NK-92 (cell line): ENCODE data around the gene HAUS6.
"Not testable (repeated sequence)": the region's sequence is repeated elsewhere in the genome, so short reads cannot be mapped to it uniquely, and the experiment has no call there.

Source experiments
- DNase-seq: peaks from one replicate; lab custom pipeline; 2025; ENCODE audit not compliant: unreplicated experiment; lab: John Stamatoyannopoulos, UW

HAUS6 gene

DNA sequence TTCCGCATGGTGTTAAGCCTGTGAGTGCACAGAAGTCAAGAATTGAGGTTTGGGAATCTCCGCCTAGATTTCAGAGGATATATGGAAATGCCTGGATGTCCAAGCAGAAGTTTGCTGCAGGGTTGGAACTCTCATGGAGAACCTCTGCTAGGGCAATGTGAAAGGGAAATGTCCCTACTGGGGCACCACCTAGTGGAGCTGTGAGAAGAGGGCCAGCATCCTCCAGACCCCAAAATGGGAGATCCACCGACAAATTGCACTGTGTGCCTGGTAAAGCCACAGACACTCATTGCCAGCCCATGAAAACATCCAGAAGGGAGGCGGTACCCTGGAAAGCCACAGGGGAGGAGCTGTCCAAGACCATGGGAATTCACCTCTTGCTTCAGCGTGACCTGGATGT lies 66.1 kb downstream of the HAUS6 start:
- no peak for DNase-seq

DNA sequence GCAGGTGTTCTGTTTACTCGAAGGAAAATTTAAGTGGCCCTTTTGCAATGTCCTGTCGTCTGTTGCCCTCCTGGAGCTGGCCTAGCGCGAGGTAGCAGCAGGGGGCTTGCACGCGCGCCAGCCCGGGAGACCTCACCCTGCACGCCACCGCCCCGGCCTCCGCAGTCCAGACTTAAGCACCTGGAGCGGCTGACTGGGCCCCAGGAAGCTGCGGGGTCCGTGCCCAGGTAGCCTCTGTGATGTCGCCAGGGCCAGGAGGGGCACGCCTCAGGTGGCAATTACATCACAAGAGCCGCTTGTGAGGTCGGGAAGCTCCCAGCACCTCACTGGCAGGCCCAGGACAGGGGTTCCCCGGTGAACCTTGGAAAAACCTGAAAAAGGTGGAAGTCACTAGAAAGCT lies 69.7 kb downstream of the HAUS6 start, which contains the start of gene SAXO1:
SAXO1 (minus strand) TSS at position 195 of the 400 bp plus-strand sequence. CDS start 301 bp downstream, outside the sequence.
- no peak for DNase-seq

DNA sequence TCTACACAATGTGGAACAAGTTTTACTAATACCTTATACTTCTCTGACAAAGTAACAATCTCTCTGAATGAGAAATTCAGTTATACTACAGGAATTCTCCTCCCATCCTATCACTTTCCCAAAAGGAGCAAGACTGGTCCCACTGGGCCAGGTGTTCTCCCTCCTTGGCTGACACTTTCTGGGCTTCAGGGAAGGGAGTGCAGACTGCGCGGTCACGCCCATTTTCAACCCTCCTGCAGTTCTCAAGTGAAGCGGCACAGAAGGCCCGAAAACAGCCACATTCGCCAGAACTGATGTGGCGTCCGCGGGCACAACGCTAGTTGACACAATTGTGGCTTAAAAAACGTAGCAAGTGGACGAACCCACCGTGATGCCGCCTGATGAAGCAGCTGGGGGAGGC lies 70.3 kb downstream of the HAUS6 start:
- no peak for DNase-seq

DNA sequence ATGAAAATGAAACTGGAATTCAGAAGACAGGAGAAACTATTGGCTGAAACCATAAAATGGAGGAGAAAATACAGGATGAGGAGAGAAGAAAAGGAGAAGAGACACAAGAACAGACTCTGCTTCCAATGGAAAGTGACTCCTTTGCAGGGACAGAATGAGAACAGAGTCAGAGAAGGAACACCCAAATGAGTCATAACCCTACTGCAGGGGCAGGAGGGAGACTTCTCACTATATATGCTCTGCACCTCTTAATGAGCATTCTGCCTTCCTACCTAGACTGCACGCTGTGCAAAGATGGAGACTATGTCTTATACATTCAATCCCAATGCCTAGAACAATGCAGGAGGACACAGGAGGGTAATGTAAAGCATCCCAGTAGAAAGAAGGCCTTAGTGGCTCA lies 71.8 kb downstream of the HAUS6 start:
- DNase-seq, result no peak

DNA sequence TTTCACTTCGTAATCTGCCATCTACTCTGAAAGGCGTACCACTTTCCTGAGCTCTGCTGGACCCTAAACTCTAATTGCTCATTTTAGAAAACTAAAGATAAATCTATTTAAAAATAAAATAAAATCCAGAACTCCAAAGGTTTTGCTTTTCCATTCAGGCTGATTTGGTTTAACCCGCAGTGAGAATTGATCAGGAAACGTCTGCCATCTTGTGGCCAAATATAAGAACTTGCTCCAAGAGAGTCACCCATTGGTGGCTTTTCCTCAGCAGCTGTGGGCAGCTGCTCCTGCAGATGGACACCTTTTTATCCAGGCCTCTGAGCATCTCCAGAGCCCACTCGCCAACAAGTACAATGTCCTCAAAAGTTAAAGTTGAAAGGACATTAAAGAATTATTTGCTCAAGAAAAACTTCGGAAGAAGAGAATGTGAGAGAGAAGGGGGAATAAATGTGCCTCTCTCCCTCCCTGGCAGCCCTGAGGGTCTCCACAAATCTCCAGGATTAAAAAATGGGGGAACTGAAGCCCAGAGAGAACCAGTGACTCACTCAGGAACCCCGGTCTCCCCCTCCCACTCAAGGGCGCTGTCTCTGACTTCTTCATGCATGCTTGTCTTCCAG lies 73.8 kb downstream of the HAUS6 start:
- DNase-seq, result no peak

DNA sequence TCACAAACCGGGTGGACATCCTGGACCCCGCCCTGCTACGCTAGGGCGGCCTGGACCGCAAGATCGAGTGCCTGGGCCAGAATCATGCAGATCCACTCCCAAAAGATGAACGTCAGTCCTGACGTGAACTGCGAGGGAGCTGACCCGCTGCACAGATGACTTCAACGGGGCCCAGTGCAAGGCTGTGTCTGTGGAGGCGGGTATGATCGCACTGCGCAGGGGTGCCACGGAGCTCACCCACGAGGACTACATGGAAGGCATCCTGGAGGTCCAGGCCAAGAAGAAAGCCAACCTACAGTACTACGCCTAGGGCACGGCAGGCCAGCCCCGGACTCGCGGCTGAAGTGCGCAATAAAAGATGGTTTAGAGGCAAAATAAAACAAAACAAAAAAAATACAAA lies 74.9 kb downstream of the HAUS6 start:
- DNase-seq, result no peak

DNA sequence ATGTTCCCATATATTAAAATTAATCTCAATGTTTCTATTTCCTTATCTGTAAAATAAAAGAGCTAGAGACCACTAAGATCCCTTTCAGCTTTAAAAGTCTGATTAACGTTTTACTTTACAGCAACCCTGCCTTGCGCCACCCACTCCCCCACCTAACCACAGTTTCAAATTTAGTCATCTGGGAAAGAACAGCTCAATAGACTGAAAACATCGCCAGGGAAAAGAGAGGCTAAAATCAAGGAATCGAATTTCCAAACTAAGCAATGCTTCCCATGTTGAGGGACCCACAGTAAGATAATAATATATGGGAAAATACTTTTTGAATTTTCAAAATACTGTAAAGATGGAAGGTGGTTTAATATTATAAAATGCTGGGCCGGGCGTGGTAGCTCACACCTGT lies 76.3 kb downstream of the HAUS6 start:
- no peak for DNase-seq

DNA sequence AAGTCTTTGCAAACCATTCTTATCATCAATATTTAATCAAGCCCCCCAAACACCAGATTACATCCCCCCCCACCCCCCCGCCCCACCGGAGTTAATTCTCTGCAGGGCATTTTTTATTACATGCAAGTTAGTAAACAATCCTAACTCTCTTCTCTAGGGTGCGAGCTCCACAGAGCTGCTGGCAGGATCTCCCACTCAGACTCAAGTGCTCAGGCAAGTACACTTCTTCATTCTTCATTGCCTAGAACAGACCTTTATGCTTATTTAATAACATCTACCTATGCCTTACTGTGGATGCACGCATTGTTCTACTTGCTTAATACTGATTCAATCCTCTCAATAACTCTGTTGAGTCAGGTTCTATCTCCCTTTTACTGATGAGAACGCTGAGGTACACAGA lies 79.6 kb downstream of the HAUS6 start:
- DNase-seq, result no peak

DNA sequence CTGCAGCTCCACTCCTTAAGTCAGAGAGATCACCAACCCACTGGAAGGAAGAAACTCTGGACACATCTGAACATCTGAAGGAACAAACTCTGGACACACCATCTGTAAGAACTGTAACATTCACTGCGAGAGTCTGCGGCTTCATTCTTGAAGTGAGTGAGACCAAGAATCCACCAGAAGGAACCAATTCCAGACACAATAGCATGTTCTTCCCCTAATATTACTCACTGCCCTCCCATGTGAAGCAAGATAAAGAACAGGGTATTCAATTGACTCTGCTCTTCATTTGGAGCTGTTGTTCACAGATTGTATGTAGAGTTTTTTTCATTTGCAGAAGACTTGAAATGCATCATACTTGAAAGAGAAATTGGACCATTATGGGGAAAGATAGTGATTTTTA lies 80.5 kb downstream of the HAUS6 start:
- no peak for DNase-seq

DNA sequence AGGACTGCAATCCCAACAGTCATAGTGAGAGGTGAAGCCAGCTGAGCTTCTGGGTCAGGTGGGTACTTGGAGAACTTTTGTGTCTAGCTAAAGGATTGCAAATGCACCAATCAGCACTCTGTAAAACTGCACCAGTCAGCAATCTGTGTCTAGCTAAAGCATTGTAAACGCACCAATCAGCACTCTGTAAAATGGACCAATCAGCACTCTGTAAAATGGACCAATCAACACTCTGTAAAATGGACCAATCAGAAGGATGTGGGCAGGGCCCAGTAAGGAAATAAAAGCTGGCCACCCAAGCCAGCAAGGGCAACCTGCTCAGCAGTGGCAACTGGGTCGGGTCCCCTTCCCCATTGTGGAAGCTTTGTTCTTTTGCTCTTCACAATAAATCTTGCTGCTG lies 81.1 kb downstream of the HAUS6 start:
- DNase-seq, result not testable (repeated sequence)

DNA sequence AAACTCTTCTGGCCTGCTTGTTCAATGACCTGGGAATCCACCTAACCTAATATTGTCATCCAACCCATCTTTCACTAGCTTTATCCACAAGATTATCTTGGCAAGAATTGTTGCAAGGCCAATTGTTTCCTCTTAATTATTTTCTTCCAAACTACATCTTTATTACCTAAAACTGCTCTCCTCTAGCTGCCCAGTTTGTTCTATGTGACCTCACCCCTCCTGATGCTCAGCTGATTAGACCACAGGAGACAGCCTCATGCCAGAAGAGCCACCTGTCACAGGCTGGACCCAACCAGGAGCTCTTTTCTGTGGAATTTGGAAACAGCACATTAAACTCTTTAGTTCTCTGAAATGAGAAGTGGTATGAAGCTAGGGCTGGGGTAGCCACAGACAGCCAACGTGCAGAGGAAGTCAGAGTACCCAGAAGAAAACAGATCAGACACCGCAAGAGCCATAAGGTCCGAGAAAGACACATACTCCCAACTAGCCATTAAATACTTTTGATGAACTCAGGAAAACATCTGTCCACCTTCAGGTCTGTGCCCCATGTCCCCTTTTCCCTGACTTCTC lies 81.7 kb downstream of the HAUS6 start:
- DNase-seq, result no peak

DNA sequence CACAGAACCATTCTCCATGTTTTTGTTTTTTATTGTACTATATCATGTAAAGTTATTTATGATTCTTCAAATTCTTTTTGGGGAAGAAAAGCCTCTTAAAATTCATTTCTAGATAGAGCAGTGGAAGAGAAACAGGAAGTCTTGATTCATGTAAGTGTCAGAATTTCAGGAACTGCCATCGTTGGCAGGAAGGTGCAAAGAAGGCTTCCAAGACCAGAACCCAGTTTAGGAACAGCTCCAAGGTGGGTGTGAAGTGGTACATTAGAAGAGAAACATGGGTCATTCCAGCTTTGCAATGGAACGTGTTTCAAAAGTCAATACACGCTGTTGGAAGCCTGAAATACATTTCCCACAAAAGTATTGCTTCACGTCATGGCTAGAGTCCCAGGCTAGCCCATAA lies 84.5 kb downstream of the HAUS6 start:
- no peak for DNase-seq

DNA sequence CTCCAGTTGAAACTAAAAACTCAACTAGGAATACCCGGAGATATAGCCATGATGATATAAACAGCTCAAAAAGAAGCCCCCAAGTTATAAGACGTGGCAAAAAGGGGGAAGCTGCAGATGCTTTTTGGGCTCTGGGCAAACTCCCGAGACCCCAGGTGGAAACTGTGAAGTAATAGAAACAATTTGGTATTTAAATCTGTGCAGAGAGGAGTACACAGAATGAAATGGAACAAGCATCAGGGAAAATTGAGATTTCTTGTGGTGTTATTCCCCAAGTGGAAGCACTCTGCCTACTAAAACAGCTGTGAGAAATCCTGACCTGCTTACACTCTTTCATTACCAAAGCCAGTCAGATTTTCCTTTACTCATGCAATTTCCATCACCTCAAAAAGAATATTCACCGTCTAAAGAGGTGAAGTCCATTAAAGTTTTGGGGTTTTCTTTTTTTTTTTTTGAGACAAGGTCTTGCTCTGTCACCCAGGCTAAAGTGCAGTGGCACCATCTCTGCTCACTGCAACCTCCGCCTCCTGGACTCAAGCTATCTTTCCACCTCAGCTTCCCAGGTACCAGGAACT lies 93.2 kb downstream of the HAUS6 start:
- no peak for DNase-seq
